ENCODE data around the gene GFM2. TPM values are rescaled to one million over a fixed set of nuclear protein-coding genes. Genes with fewer than 3 reads are reported as not detected.

GFM2 gene
- polyA plus RNA-seq, 1 donor from 2014 or later = 95.3 TPM

- H3K4me2 ChIP-seq (ENCODE audit: low read length) = peak overlapping the region; percentile 95
- H3K27me3 ChIP-seq (ENCODE audit: insufficient read depth, low read depth, low read length) = no peaks in the 10 kb centered on the region
- peak overlapping the region; percentile 89 for H3K9ac ChIP-seq (ENCODE audit: low read length)
- peak overlapping the region; percentile 77 for H3K27ac ChIP-seq (ENCODE audit: low read length)
- TF ChIP-seq TAF1 (IDR thresholded peaks at IDR 0.05; ENCODE audit: low read depth) (no peak), POLR2AphosphoS5 (IDR thresholded peaks at IDR 0.05) (no peak), REST (IDR thresholded peaks at IDR 0.05; ENCODE audit: borderline replicate concordance) (no peak), CTCF (IDR thresholded peaks at IDR 0.05; ENCODE audit: poor library complexity, severe bottlenecking) (no peak), EP300 (conservative IDR thresholded peaks at IDR 0.05; ENCODE audit: poor library complexity, severe bottlenecking) (no peak), EZH2 (IDR thresholded peaks at IDR 0.05; ENCODE audit: borderline replicate concordance, insufficient read depth, low read length, poor library complexity, severe bottlenecking) (no peak)
- H3K4me3 ChIP-seq (ENCODE audit: low read length) = peak overlapping the region; percentile 100
- no peaks in the 10 kb centered on the region for H3K9me2 ChIP-seq (ENCODE audit: insufficient read depth, low read length)
- no peaks in the 10 kb centered on the region for H3K9me3 ChIP-seq (ENCODE audit: low read length)
- H3F3A ChIP-seq (ENCODE audit: insufficient read depth, low read length, poor library complexity, severe bottlenecking) = no peaks in the 10 kb centered on the region
- peak overlapping the region; percentile 93 for H2AFZ ChIP-seq (ENCODE audit: low read depth, low read length)
- H3K79me2 ChIP-seq (replicated peaks; ENCODE audit: insufficient read depth, low read length) = peaks cover 52% of the 10 kb centered on the region
- no peaks in the 10 kb centered on the region for H3K36me3 ChIP-seq (ENCODE audit: insufficient read depth, low read length)
- no peaks in the 10 kb centered on the region for H4K20me1 ChIP-seq (ENCODE audit: insufficient read depth)
Measured at GRCh38 chr5:74767579-74767913, 629 bp upstream of the GFM2 start.

- Histone ChIP-seq H3K27me3 (ENCODE audit: insufficient read depth, low read depth, low read length) (no peaks in the 10 kb centered on the region), H3K79me2 (replicated peaks; ENCODE audit: insufficient read depth, low read length) (peaks cover 52% of the 10 kb centered on the region), H3K9ac (ENCODE audit: low read length) (peak overlapping the region; percentile 89), H2AFZ (ENCODE audit: low read depth, low read length) (peak overlapping the region; percentile 98), H3K9me2 (ENCODE audit: insufficient read depth, low read length) (no peaks in the 10 kb centered on the region), H3K27ac (ENCODE audit: low read length) (peak overlapping the region; percentile 77), H3K36me3 (ENCODE audit: insufficient read depth, low read length) (no peaks in the 10 kb centered on the region), H3F3A (ENCODE audit: insufficient read depth, low read length, poor library complexity, severe bottlenecking) (no peaks in the 10 kb centered on the region), H3K4me3 (ENCODE audit: low read length) (peak overlapping the region; percentile 100), H4K20me1 (ENCODE audit: insufficient read depth) (no peaks in the 10 kb centered on the region), H3K9me3 (ENCODE audit: low read length) (no peaks in the 10 kb centered on the region), H3K4me2 (ENCODE audit: low read length) (peak overlapping the region; percentile 68)
- TF ChIP-seq EZH2 (IDR thresholded peaks at IDR 0.05; ENCODE audit: borderline replicate concordance, insufficient read depth, low read length, poor library complexity, severe bottlenecking) (no peak), MXI1 (conservative IDR thresholded peaks at IDR 0.05; ENCODE audit: poor library complexity, severe bottlenecking) (no peak), SMC3 (conservative IDR thresholded peaks at IDR 0.05; ENCODE audit: poor library complexity) (peak; percentile 24), CTCF (IDR thresholded peaks at IDR 0.05; ENCODE audit: poor library complexity, severe bottlenecking) (peak; percentile 53), REST (IDR thresholded peaks at IDR 0.05; ENCODE audit: borderline replicate concordance) (no peak), RAD21 (conservative IDR thresholded peaks at IDR 0.05) (no peak), EP300 (conservative IDR thresholded peaks at IDR 0.05; ENCODE audit: poor library complexity, severe bottlenecking) (no peak), TAF1 (IDR thresholded peaks at IDR 0.05; ENCODE audit: low read depth) (no peak), POLR2AphosphoS5 (IDR thresholded peaks at IDR 0.05) (no peak)
Measured at GRCh38 chr5:74766418-74766848, 484 bp downstream of the GFM2 start.
